DND-41 (cell line): Measurements from ENCODE around the gene LHFPL2.

Experiments
- EZH2 ChIP-seq: IDR thresholded peaks from 3 replicates; pipeline ENCODE4 v1.6.1; 2012; ENCODE audit warnings: borderline replicate concordance, low read depth, mild to moderate bottlenecking, moderate library complexity, low read length, inconsistent platforms; ENCODE audit not compliant: severe bottlenecking
- TF ChIP-seq, protein P1 (sequence below): IDR thresholded peaks from 2 replicates; pipeline ENCODE4 v1.5.1; 2012; ENCODE audit warnings: borderline replicate concordance, low read length, moderate library complexity, mild to moderate bottlenecking; ENCODE audit not compliant: poor library complexity, severe bottlenecking; ENCODE audit errors: extremely low read depth

- TF ChIP-seq, protein P1, sequence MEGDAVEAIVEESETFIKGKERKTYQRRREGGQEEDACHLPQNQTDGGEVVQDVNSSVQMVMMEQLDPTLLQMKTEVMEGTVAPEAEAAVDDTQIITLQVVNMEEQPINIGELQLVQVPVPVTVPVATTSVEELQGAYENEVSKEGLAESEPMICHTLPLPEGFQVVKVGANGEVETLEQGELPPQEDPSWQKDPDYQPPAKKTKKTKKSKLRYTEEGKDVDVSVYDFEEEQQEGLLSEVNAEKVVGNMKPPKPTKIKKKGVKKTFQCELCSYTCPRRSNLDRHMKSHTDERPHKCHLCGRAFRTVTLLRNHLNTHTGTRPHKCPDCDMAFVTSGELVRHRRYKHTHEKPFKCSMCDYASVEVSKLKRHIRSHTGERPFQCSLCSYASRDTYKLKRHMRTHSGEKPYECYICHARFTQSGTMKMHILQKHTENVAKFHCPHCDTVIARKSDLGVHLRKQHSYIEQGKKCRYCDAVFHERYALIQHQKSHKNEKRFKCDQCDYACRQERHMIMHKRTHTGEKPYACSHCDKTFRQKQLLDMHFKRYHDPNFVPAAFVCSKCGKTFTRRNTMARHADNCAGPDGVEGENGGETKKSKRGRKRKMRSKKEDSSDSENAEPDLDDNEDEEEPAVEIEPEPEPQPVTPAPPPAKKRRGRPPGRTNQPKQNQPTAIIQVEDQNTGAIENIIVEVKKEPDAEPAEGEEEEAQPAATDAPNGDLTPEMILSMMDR, result no peak
- no peak for TF ChIP-seq EZH2
Measured at GRCh38 chr5:78543292-78543691, 105.3 kb downstream of the LHFPL2 start.
